Lower leg skin (tissue), 3 donors: ENCODE data around the gene MICAL2.

Experiments
- CTCF ChIP-seq, 3 donors: fragments of 450-650 bp; IDR thresholded peaks; one replicate each; pipeline ENCODE4 v1.5.1; 2016; ENCODE audit warnings: antibody characterized with exemption in 3 of 3, mild to moderate bottlenecking in 3 of 3, moderate library complexity in 2 of 3
- POLR2A ChIP-seq, 2 donors: fragments of 450-650 bp; IDR thresholded peaks; one replicate each; pipeline ENCODE4 v1.6.1; 2016 to 2017; ENCODE audit warnings: antibody characterized with exemption in 2 of 2, mild to moderate bottlenecking in 1 of 2, moderate library complexity in 1 of 2

- TF ChIP-seq POLR2A (IDR thresholded peaks at IDR 0.05) (no peak), CTCF (IDR thresholded peaks at IDR 0.05) (no peak)
These were observed 18.8 kb downstream of the MICAL2 start for GRCh38 chr11:12129227-12129626.
